IPS-NIHi11 (cell line): ENCODE results near the gene SPRING1.
A peak's percentile ranks its signal among the peaks of the same experiment; 100 is the strongest.

Experiments
- DNase-seq: peaks from one replicate; pipeline ENCODE4 v3.0.0; 2012; ENCODE audit warnings: mixed read lengths, low spot score

Gene SPRING1

DNA sequence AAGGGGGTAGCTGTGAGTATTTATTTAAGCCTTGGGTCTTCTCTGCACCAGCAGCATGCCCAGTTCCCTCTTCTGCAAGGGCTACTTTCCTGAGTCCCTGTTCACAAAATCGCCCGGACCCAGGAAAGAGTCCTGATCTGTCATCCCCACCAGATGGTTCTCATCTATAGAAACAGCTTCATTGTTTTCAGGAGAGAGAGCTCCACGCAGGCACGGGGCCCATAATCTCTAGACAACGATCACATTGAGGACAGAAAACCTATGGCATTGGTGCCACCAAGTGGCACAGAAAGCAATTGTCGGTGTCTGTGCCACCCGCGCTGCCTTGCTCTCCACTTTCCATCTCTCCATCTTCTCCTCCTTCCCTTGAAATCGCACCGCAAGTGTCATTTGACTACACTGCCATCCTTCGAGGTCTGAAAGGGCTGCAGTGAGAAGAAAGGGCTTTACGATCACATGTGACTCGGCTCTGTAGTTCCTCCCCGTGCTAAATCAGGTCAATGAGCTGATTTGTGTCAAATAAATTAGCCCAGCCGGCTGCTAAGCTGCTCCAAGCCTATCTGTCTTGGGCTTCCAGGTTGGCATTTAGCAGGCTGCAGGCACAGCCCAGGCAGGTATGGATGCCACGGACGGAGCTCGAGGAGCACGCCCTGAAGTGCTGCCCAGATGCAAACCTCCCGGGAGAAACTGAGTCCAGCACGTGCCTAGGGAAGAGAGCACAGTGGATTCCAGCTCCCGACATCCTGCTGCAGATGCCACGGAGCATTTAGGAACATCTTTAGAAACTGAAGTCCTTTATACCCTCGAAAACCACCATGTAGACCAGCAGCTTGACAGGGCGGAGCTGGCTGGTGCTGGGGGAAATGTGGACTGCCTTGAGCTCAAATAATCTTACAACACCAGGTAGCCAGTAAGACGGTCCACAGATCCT is 28.8 kb downstream of the SPRING1 start:
- no peak for DNase-seq

GRCh38 chr12:116707751-116708150 is 30.1 kb downstream of the SPRING1 start:
- no peak for DNase-seq

GRCh38 chr12:116703214-116703795 is 34.6 kb downstream of the SPRING1 start:
- peak; percentile 86 for DNase-seq

DNA sequence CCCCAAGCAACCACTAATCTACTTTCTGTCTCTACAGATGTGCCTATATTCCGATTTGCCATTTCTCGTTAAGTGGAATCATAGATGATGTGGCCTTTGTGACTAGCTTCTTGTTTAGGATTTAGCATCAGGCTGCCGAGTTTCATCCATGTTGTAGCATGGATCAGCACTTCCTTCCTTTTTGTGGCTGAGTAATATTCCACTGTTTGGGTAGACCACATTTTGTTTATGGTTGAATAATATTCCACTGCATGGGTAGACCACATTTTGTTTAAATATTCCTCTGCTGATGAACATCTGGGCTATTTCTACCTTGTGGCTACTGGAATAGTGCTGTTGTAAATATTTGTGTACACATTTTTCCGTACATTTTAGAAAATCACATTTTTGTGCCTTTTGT is 36.4 kb downstream of the SPRING1 start:
- no peak for DNase-seq

- no peak for DNase-seq
These were observed 37.8 kb downstream of the SPRING1 start for GRCh38 chr12:116700066-116700465.

GRCh38 chr12:116698554-116699075 is 39.3 kb downstream of the SPRING1 start:
- no peak for DNase-seq

GRCh38 chr12:116698116-116698515 is 39.8 kb downstream of the SPRING1 start:
- DNase-seq = no peak

DNA sequence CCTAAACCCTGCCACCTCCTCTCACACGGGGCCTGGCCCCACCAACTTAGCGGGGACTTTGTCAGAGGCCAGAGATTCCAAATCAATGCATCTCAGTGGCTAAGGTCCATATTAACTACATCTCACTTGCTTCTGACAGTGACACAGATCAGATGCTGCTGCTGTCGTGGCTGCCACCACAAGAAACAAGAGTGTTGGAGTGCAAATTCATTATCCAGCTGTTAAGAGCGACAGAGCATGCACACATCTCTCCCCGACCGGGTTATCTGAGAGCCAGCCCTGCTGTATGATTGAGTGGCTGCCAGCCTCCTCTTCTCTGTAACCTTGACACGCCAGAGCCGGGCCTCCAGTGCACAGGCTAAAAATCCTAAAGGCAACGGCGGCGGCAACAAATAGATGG is 40.2 kb downstream of the SPRING1 start:
- DNase-seq = no peak

- DNase-seq = peak; percentile 76
These were observed 40.6 kb downstream of the SPRING1 start for GRCh38 chr12:116697305-116697704.

DNA sequence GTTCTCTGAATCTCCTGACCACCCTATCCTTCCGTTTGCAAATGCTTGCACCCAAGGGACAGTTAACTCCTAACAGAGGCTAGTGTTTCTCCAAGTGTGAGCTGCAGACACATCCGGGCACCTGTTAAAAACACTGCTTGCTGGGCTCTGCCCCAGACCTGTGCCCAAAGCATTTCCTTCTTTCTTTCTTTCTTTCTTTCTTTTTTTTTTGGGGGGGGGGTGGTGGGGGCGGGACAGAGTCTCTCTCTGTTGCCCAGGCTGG is 42.5 kb downstream of the SPRING1 start:
- no peak for DNase-seq

DNA sequence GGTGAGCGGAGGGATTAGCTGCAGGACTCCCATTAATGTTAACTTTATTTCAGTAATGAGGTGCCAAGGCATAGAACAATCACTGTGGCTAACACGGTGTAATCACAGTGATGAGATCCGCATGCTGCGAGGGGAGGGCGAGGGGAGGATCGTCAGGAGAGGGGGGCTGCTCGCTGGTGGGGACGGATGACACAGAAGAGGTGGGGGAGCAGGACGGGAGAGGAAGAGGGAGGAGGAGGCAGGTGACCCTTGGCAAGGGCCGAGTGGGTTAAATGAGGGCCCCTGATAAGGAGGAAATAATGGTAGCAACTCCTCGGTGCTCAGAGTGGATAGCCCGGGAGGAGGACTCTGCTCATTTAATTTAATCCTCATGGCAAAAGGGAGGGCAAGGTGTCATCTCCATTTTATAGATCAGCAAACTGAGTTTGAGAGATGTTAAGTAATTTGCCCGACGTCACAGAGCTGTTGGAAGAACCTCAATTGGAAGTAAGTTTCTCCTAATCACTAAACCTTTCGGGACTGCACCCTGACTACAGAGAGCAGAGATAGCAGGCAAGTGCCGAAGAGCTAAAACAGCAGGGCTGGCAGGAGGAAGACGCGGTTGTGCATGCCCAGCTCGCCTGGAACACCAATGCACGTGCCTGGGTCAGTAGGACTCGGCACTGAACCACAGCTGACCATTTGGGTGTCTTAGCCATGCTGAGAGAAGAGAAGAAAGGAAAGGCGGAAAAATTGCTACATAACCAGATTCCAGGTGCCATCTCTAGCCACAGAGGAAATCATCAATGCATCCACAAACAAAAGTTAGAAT is 43.0 kb downstream of the SPRING1 start:
- DNase-seq = no peak

GRCh38 chr12:116693286-116694227 is 44.3 kb downstream of the SPRING1 start:
- DNase-seq = no peak

DNA sequence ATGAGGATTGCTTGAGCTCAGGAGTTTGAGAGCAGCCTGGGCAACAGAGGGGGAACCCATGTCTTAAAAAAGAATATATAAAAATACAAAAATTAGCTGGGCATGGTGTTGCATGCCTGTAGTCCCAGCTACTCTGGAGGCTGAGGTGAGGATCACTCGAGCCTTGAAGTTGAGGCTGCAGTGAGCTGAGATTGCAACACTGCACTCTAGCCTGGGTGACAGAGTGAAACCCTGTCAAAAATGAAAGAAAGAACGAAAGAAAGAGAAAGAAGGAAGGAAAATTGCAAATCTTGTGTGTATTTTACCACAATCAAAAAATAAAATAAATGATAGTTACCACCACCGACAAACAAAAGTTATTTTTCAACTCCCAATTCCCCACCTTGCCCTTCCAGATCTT is 45.3 kb downstream of the SPRING1 start:
- no peak for DNase-seq

DNA sequence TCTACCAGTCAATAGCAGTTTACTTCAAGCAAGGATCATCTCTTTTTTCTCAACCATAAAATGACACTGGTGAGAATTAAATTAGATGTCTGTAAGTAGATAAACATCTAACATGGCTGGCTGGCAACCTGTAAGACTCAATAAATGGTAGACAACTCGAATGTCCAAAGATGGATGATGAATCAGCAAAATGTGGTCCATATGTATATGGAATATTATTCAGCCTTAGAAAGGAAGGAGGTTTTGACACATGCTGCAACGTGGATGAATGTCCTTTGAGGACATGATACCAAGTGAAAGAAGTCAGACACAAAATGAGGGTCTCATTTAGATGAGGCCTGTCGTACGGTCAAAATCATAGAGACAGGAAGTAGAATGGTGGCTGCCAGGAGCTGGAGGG is 46.2 kb downstream of the SPRING1 start:
- DNase-seq = no peak

DNA sequence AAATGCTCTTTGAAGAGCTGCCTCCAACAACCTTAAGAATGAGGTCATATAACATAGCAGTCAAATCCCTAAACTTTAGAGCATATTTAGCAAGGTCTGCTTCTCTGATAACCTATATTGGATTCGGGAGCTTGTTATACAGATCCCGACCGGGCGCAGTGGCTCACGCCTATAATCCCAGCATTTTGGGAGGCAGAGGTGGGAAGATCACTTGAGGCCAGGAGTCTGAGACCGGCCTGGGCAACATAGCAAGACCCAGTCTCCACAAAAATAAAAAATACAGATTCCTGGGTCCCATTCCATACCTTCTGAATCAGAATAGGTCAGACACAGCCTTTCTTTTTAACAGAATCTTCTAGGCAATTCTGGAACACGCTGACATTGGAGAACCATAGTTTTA is 46.7 kb downstream of the SPRING1 start:
- no peak for DNase-seq

GRCh38 chr12:116689979-116690744 is 47.7 kb downstream of the SPRING1 start:
- DNase-seq = no peak

GRCh38 chr12:116689521-116689920 is 48.3 kb downstream of the SPRING1 start:
- no peak for DNase-seq
